ENCODE results near the gene IL22RA2. TPM values are rescaled to one million over a fixed set of nuclear protein-coding genes. Genes with fewer than 3 reads are reported as not detected.

The IL22RA2 gene
- total RNA-seq, 1 experiment from 2014 or later: not detected

DNA sequence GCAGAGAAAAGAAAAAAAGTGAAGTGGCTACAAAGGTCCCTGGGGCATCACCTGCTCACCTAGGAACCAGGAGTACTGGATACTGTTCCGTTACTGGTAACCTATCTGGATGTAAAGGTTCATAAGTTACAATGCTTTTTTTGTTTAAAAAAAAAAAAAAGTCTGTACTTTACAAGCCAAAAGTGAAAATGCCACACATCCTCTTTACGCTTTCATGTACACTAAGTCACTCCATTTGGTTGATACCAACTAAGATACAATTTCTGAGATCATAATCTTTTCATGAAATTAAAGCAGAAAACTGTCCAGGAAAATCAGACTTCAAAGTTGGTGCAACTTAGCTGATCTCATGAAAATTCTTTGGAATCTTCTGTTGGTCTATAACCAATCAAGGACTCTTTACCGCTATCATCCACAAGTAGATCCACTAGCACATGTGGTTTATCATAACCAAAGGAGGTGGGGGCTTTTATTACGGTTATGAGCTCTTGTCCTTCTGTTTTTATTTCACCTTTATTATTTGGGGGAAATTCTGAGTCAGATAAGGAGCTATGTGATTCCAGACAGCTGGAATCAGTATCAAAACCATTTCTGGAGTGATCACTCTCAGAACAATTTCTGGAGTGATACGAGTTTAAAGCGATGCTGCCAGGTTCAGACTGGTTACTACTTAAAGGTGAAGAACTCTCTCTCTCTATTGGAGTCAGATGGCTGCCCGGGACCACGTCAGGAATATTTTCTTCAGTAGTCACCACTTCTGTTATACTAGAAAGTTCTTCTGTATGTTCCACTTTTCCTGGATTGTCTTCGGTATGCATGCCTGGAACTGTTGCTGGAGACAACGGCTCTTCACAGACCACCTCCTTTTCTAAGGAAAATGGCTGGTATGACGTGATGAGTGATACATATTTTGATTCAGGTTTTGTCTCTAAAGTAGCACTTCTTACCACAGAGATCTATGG is 24.5 kb upstream of the IL22RA2 start:
- DNase-seq (ENCODE audit: low spot score): no peak

DNA sequence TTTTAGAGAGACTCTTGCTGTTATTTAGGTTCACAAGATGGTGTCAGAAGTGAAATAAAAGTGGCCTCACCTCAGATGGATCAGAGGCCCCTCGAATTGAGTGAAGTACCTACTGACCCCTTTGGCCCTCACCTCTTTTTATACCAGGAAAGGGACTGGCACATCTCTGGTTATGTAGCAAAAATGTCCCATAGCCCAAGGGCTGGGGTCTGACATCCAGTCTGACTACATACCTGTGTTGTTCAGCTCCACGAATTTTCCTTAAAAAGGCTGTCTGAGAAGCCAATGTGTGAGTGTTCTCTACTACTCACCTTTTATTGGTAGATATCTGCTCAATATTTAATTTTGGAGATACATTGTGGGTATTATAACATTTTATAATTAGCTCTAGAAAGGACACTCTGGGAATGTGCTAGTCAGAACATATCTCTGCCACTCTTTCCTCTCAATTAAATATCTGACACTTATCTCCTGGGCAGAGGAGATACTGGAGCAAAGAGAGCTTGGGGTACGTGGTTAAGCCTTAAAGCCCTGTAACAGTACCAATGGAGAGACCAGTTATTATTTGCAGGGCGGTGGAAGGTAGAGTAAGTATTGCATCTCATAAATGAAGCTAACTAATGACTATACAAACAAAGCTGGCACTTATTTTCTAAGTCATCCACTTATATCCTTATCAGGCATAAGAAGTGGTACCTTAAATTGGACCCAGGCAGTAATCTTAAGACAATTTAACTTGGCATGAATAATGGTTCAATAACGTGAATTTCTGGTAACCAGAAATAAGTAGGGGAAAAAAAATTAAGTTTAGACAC is 20.0 kb upstream of the IL22RA2 start:
- no peak for DNase-seq (ENCODE audit: low spot score)

DNA sequence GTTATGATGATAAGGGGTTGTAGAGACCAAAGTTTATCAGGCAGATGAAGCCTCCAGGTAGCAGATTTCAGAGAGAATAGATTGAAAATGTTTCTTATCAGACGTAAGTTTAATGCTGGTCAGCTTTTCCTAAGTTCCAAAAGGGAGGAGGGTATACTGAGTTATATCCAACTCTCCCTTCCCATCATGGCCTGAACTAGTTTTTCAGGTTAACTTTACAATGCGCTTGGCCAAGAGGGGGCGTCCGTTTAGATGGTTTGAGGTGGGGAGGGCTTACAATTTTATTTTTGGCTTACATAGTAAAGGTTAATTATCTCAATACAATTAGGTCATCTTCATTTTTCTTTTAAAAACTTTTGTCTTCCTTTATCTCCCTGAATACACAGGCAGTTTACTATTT is 19.4 kb upstream of the IL22RA2 start:
- DNase-seq (ENCODE audit: low spot score): no peak

DNA sequence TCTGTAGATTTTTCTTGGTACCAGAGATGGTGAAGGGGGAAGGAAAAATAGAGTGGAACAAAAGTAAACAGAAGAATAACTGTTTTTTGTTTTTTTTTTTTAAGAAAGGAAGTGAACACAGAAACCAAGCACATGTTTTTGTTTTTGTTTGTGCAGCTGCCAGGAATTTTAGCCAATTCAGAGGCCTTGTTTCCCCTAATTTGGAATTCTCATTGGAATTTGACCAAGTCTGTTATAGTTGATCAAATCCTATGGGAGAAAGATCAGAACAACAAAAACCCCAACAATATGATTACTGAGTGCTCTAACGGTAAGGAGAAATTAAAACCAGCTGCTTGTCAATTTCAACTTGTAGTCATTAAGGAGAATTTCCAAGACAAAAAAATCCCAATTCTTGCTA is 18.2 kb upstream of the IL22RA2 start:
- DNase-seq (ENCODE audit: low spot score): no peak

DNA sequence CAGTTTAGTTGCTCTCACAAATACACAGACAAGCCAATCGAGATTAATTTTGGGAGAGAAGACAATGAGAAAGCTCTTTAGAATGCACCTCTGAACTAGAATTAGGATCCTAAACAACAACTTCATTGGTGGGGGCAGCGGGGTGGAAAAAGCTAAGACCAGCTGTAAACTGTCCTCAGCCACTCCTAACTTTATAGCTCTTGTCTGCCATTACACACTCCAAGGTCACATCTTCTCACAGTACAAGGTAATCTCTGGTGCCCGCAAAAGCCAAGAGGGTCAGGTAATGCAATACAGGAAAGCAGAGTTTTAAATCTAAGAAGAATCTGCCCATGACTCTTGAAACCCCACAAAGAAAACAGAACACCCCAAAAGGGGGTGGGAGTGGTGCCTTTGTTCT is 17.8 kb upstream of the IL22RA2 start:
- DNase-seq (ENCODE audit: low spot score): no peak

DNA sequence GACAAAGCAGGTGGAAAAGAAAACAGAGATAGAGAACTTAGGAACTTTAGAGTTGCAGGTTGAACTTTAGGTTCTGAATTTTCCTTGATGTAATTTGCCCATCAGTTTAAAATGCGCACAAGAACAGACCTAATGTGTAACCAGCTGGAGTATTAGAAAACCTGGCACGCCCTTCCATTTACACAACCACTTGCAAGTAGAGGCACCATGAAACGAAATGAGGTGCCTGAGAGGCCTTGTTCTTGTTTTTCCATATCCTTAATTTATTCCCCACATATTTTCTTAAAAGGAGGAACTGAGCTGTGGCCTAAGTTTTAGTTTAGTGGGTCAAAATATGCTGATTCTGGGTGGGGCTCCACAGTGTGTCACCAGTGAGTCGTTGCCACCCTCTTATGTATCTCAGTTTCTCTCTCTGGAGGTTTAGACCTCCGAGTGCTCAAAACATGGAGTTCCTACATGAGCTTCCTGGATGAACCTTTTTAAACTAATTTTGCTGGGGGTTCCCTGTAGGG is 17.2 kb upstream of the IL22RA2 start:
- DNase-seq (ENCODE audit: low spot score): no peak

DNA sequence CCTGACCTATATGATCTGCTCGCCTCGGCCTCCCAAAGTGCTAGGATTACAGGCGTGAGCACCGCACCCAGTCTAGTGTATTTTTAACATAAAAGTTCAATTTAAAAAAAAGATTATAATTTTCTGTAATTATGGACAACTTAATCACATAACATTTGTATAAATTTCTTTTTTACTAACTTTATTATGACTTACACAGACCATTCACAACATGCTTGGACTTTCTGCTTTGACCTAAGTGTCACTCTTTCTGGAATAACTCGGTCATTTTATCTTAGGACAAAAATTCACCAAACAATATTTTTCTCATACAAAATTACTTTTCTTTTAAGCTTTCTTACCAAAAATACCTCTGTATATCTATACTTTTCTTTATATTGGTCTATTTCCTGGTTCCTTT is 15.4 kb upstream of the IL22RA2 start:
- DNase-seq (ENCODE audit: low spot score): no peak

DNA sequence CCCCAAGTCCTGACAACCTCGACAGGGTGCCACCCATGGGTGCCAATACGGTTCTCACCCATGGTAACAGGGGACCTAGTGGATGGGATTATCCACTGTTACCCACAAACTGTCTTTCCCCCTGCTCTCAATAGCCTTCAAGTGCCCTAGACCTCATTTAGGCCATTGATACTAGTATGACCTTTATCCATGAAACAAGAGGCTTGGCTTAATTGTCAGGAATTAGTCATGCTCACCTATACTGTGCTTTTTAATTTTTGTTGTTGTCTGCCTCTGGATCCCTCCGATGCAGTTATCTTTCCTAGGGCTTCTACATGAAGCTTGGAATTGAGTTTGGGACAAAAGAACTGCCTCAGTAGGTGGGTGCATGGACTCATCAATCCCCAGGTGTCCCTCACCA is 11.8 kb upstream of the IL22RA2 start:
- no peak for DNase-seq (ENCODE audit: low spot score)

DNA sequence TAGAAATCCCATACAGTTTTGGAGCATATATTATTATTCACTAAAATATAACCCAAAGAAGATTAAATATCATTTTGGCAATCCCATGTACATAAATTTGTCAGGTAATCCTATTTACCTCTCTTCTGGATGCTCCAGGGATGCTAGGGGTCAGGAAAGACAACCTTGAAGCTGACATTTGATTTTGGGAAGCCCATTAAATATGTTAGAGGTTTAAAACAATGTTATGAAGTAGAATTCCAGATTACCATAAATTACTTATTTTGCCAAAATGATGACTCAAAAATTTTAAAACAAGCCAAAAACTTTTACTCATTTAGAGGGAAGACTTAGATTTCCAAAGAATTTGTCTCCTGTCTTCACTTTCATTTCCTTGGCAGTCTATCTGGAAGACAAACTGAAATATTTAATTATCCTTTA is 9.2 kb upstream of the IL22RA2 start:
- no peak for DNase-seq (ENCODE audit: low spot score)

DNA sequence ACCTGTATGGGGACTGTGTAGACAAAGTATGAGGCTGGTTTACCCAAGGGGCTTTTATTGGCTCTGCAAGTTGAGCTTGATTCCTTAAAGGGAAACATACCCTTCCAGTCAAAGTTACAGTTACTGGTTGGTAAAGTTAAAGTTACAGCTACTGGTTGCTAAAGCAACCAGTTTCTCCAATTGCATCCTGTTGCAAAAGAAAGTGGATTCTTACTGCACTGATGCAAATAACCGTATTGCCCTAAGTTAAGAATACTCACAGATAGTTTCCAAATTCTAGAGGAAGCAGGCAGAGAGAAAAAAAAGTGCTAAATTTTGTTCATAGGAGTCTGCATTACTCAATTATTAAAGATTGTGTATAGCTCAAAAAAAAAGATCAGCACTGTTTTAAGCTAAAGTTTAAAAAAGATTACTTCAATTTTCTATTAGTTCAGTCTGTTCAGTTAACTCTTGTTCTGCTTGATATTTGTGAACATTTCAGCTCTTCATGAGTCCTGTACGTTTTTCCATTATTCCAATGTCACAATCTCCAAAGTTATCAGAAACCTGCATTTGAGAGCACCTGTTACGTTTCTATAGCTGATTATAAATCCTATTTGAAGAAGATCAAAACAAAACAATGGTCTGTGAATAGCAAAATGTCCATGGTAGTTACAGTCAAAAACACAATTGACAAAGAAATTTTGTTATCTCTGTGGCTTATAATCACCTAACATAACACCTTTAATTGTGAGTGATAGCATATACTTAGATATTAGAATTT is 8.6 kb upstream of the IL22RA2 start:
- no peak for DNase-seq (ENCODE audit: low spot score)

DNA sequence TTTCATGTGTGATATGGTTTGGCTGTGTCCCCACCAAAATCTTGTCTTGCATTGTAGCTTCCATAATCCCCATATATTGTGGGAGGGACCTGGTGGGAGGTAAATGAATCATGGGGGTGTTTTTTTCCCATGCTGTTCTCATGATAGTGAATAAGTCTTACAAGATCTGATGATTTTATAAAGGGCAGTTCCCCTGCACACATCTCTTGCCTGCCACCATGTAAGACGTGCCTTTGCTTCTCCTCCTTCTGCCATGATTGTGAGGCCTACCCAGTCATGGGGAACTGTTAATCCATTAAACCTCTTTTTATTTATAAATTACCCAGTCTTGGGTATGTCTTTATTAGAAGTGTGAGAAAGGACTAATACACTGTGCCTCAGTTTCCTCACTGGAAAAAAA is 4.2 kb upstream of the IL22RA2 start:
- DNase-seq (ENCODE audit: low spot score): no peak

DNA sequence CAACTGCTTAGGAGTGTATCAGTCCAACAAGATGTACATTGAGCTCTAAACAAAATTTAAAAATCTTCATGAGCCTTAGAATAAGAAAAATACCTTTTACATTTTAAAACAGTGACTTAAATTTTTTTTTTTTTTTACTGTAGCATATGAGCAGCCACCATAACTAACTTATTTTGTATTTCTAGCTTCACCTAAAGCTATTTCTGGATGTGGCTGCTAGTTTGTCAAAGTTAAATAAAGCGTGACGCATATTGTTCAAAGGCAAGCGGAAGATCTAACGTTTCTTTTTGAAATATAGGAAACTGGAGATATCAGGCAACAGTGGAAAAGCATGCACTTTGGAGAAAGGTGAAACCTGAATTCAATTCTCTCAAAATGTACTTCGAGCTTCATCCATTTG is 3.3 kb upstream of the IL22RA2 start:
- DNase-seq (ENCODE audit: low spot score): no peak

DNA sequence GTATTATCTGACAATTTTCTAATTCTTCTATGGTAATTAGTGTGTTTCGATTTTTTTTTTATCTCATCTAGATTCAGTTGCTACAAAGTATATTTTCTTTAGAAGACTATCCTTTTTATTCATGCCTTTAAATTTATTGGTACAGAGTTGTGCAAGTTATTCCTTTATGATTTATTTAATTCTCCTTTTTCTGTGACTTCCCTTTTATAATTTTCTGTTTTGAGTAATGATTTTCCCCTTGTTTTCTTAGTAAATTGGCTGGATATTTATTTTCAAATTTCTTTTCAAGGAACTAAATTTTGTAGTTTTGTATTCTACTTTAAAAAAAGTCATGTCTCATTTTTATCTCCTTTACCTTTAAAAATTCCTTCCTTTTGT is 2.4 kb upstream of the IL22RA2 start:
- no peak for DNase-seq (ENCODE audit: low spot score)

DNA sequence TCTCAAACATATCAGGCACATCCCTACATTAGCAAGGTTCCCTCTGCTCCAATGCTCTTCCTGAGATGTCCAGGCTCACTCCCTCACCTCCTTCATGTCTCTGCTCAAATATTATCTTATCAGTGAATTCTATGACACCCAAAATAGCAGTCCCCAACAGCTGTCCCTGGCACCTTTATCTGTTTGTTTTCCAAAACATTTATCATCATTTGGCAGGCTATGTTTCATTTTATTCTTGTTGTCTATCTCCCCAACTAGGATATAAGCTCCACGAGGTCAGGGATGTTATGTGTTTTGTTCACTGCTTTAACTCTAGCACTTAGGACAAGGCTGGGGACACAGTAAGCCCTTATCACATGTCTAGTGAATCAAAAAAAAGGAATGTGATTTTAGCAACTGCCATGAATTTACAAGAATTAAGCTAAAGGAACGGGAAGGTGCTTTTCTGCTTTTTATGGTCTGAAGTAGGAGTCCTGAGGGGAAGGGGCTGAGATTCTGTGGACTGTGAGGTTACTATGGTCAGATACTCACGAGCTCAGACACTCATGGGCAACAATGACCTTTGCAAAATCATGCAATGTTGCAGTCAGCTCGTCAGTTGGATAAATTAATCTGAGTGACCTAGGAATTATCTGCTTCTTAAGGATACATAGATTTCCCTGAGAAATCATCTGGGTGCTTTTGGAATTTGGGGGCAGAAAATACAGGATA is 1.9 kb upstream of the IL22RA2 start:
- no peak for DNase-seq (ENCODE audit: low spot score)

DNA sequence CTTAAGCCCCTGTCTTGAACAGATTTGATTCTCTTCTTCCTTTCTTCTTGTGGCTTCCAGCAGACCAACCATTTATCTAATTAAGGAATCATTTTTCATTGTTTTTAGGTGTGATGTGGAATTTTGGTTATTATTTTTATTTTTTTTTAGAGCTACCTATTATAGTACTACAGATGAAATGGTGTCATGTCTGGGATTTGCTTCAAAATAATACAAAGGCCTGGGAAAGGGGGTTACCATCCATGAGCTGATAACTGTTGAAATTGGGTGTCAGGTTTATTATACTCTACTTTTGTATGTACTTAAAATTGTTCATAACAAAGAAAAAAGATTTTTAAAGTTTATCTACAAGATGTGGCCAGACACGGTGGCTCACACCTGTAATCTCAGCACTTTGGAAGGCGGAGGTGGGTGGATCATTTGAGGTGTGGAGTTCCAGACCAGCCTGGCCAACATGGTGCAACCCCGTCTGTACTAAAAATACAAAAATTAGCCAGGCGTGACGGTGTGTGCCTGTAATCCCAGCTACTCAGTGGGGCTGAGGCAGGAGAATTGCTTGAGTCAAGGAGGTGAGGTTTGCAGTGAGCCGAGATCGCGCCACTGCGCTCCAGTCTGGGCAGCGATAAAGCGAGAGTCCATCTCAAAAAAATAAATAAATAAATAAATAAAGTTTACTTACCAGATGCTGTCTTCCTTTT is 561 bp downstream of the IL22RA2 start:
- no peak for DNase-seq (ENCODE audit: low spot score)

DNA sequence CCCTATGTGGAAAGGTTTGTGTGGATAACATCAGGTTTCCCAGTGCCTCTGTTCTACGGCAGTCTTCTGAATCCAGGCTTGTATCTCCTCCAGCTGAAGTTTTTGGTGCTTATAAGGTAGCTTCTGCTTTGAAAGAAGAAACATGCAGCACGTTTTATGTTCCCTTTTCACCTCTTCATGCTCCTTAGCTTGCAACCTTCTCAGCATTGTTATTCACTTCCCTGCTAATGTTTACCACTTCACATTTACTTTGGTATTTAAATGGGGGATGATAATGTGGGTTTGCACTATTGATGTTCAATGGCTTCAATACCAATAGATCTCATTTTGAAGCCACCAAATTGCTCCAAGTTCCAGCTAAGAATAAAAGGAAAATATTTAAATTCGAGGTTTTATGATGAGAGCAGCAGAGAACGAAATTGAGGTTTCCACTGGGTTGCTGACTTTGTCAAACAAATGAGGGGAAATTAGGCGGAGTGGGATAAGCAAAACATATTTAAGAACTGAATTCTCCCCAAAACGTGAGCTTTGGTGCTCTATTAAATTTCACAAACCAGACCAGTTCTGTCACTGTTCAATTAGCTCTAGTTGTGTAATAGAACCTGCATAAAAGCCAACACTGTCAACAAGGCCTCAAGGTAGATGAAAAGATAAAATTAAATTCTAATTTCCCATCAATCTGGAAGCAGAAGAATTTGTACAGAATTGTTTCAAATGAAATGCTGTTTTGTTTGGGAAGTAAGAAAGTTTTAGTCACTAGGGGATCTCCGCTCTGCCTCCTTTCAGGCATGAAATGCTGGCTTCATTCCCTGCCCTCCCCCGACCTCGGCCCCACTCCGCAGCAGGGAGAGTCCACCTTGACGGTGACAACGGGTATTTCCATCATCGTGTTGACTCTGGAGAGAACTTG is 1.4 kb downstream of the IL22RA2 start:
- no peak for DNase-seq (ENCODE audit: low spot score)

DNA sequence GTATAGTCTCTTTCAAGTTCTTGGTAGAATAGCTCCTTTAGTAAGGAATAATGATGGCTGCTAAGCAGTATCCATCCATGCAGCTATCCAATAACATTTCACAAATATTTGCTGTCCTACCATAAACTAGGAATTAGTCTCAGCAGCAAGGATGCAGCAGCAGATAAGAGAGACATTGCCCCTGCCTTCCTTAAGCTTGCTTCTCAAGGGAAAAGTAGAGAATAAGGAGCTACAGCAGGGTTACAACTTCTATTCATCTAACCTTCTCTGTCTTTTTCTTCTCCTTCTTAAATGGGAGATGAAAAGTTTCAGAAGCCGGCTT is 2.4 kb downstream of the IL22RA2 start:
- DNase-seq (ENCODE audit: low spot score): no peak

DNA sequence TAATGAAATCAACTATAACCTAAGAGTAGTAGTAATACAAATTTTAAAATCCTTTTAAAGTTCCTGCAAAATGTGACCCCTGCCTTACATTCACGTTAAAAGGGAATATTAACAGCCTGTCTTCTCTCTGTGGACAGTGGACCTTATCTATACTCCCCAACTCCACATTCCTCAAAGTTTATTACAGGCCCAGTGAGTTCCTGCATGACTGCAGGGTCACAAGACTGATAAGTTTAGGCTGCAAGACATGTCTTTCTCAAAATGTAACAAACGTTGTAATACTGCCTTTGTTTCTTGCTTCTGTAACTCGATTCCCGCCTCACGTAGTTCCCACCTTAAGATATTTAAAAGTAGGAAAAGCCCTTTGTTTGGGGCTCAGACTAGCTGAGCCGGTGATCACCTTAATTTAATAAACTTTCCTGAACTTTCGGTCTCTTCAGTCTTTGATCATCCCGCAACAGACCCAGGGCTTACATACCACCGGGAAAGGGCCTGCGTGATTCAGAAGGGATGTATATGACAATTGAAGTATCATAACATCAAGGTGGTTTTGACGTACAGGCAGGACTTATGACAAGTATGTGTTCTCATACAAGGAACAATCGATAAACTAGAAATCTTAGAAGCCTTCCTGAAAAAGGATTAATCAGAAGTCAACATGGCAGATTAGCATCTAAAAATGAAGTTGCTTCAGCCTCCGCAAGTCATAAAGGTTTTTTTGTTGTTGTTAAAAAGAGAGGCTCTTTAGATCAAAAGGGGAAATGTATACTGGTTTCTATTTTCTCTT is 3.0 kb downstream of the IL22RA2 start:
- no peak for DNase-seq (ENCODE audit: low spot score)
